ENCODE data around the gene EXOSC10.

- TF ChIP-seq CTCF (IDR thresholded peaks at IDR 0.05): no peak
- no peak for TF ChIP-seq POLR2AphosphoS5 (IDR thresholded peaks at IDR 0.05)
- no peak for TF ChIP-seq POLR2A (IDR thresholded peaks at IDR 0.05)
Observed at GRCh38 chr1:11147197-11147770, 47.6 kb upstream of the EXOSC10 start.

All from prostate gland (tissue), 2 donors.